ENCODE data around the gene RAB34. TPM values are rescaled to one million over a fixed set of nuclear protein-coding genes. Genes with fewer than 3 reads are reported as not detected.

The RAB34 gene
- total RNA-seq, result 53.9 TPM

GRCh38 chr17:28717578-28718332 lies at the start of gene RAB34:
Gene RAB34, minus strand, starts transcription at chr17:28717868. Its CDS starts 602 bp downstream, at chr17:28717266.

GRCh38 chr17:28743243-28744103 lies 25.8 kb upstream of the RAB34 start, which contains the start of gene TRAF4:
Gene TRAF4, plus strand, starts transcription at chr17:28744011. Its CDS starts 102 bp downstream, at chr17:28744113.

GRCh38 chr17:28728364-28729200 lies 10.9 kb upstream of the RAB34 start, which contains the start of gene NEK8:
Gene NEK8, plus strand, starts transcription at chr17:28728788. Its CDS starts 26 bp downstream, at chr17:28728814.

GRCh38 chr17:28726226-28726626 lies 8.6 kb upstream of the RAB34 start, which contains the start of gene TLCD1:
Gene TLCD1, minus strand, starts transcription at chr17:28726233. Its CDS starts 136 bp downstream, at chr17:28726097.

GRCh38 chr17:28711723-28712031 lies 6.0 kb downstream of the RAB34 start, which contains the start of gene PROCA1:
Gene PROCA1, minus strand, starts transcription at chr17:28711888. Its CDS starts 228 bp downstream, at chr17:28711660.

Other genes starting within 250 kb of the RAB34 start
- gene SLC13A2, start 244.2 kb downstream of the RAB34 start, total RNA-seq, result 1.3 TPM
- gene FOXN1, start 211.5 kb downstream of the RAB34 start, total RNA-seq, result not detected
- 288 TPM for gene UNC119, start 165.2 kb downstream of the RAB34 start, total RNA-seq
- 44.8 TPM for gene PIGS, start 146.3 kb downstream of the RAB34 start, total RNA-seq
- 134 TPM for gene ALDOC, start 141.0 kb downstream of the RAB34 start, total RNA-seq
- 17.5 TPM for gene SPAG5, start 118.8 kb downstream of the RAB34 start, total RNA-seq
- 29.6 TPM for gene RSKR, start 103.7 kb downstream of the RAB34 start, total RNA-seq
- gene BLTP2, start 72.7 kb downstream of the RAB34 start, total RNA-seq, result 100 TPM
- 55.7 TPM for gene SDF2, start 56.0 kb downstream of the RAB34 start, total RNA-seq
- 80.0 TPM for gene SUPT6H, start 55.7 kb downstream of the RAB34 start, total RNA-seq
- gene PROCA1, start 6.0 kb downstream of the RAB34 start, total RNA-seq, result 5.4 TPM
- 234 TPM for gene RPL23A, start 2.1 kb upstream of the RAB34 start, total RNA-seq
- gene TLCD1, start 8.4 kb upstream of the RAB34 start, total RNA-seq, result 1.1 TPM
- gene NEK8, start 10.9 kb upstream of the RAB34 start, total RNA-seq, result 3.1 TPM
- 28.9 TPM for gene TRAF4, start 26.1 kb upstream of the RAB34 start, total RNA-seq
- gene FAM222B, start 124.9 kb upstream of the RAB34 start, total RNA-seq, result 17.9 TPM
- 32.9 TPM for gene ERAL1, start 137.1 kb upstream of the RAB34 start, total RNA-seq
- 47.6 TPM for gene FLOT2, start 179.9 kb upstream of the RAB34 start, total RNA-seq
- gene DHRS13, start 185.2 kb upstream of the RAB34 start, total RNA-seq, result 23.8 TPM
- 50.6 TPM for gene PHF12, start 233.7 kb upstream of the RAB34 start, total RNA-seq